NCI-H446 treated with DMSO at 0.1 percent for 48 hours (cell line): ENCODE results near the gene OR9Q2.
"Not testable (repeated sequence)": the region's sequence is repeated elsewhere in the genome, so short reads cannot be mapped to it uniquely, and the experiment has no call there.

Source experiments
- DNase-seq: peaks from one replicate; lab custom pipeline; 2025; lab: John Stamatoyannopoulos, UW

The OR9Q2 gene, protein sequence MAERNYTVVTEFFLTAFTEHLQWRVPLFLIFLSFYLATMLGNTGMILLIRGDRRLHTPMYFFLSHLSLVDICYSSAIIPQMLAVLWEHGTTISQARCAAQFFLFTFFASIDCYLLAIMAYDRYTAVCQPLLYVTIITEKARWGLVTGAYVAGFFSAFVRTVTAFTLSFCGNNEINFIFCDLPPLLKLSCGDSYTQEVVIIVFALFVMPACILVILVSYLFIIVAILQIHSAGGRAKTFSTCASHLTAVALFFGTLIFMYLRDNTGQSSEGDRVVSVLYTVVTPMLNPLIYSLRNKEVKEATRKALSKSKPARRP

DNA sequence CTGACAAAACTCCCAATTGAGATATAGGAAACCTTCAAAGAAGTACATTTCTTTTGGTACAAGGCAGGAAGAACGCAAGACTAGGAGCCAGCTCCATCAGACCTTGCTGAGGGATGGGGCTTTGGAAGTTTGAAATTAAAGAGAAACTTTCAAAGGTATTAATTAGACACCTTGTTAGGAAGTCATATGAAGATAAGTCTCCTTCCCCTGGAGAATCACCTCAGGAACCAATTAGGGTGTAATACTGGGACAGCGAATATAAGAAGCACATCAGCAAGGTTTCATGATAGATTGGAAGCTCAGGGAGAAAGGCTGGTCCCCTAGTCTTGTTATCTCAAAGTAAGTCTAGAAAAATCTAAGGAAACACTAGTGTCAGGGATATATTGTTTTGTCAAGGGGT lies at the start of gene OR9Q2:
Gene OR9Q2, plus strand, starts transcription at position 301 of the 400 bp plus-strand sequence. CDS start 1,421 bp downstream, outside the sequence.
- DNase-seq: no peak

- no peak for DNase-seq
Observed at GRCh38 chr11:58142761-58143160, 46.1 kb upstream of the OR9Q2 start.

DNA sequence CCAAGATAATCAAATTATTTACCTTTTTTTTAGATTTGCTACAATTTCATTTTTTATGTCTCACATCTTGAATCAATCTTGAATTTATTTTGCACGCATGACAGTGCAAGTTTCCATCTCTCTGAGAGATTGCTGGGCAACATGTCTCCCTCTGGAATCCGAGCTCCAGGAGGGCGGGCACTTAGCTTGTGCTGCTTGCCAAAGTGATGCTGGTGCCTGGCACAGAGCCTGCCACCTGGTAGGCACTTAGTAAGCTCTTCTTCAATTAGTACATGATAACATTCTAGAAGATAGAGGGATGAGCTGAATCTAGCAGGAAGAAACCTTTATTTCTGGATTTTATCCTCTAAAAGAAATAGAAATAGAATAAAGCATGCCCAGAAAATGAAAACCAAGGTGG lies 36.1 kb upstream of the OR9Q2 start:
- no peak for DNase-seq

GRCh38 chr11:58164389-58164788 lies 24.5 kb upstream of the OR9Q2 start:
- no peak for DNase-seq

DNA sequence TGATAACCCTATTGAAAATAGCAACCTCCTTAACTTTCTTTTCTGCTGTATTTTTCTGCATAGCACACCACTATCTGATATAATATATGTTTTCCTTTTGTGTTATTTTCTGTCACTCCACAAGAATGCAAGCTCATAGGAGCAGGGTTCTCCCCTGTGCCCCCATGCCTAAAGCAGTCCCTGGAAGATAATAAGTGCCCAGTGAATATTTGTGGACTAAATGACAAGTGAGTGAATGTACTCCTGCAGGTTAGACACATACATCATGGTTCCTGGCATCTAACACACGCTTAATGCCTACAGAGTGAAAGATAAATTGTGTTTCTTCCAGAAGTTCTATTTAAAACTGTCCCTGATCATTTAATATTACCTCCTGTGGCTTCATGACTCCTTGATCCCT lies 23.9 kb upstream of the OR9Q2 start:
- no peak for DNase-seq

GRCh38 chr11:58165504-58166106 lies 23.3 kb upstream of the OR9Q2 start:
- no peak for DNase-seq

- DNase-seq: no peak
Observed at GRCh38 chr11:58177409-58178054, 11.3 kb upstream of the OR9Q2 start.

DNA sequence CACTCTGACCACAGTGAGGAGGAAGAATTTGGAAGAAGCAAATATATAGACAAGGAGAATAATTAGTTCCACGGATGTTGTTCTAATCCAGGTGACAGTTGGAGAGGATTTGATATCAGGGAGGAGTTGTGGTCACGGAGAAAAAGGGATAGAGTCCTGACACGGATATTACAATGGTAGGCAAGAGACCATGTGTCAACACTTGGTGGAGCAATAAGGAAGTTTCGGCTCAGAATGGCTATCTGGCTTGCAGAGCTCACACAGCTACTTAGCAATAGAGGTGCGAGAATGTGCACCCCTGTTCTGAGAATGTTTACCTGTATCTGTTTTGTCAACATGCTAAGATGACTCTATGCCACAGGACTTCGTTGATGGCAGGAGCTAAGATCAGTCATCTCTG lies 10.4 kb upstream of the OR9Q2 start:
- DNase-seq: no peak

- DNase-seq: no peak
Observed at GRCh38 chr11:58179648-58180047, 9.2 kb upstream of the OR9Q2 start.

- DNase-seq: no peak
Observed at GRCh38 chr11:58186938-58187337, 1.9 kb upstream of the OR9Q2 start.

GRCh38 chr11:58192229-58192628 lies 3.4 kb downstream of the OR9Q2 start:
- no peak for DNase-seq

DNA sequence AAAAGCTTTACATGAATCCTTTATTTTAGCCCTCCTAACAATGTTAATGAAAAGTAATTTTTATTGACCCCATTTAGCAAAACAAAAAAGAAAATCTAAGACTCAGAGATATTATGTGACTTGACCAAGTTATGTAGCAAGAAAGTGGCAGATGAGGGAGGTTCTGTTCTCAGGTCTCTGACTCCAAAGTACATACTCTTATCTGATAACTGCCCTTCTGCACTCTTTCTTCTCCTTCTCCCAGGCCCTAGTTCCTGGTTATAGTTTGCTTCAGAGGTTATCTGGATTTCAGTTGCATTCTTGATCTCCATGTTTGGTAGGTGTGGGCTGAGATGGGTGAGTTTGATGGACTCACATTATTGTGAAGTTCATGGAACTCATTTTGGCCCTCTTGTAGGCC lies 4.5 kb downstream of the OR9Q2 start:
- DNase-seq: no peak

DNA sequence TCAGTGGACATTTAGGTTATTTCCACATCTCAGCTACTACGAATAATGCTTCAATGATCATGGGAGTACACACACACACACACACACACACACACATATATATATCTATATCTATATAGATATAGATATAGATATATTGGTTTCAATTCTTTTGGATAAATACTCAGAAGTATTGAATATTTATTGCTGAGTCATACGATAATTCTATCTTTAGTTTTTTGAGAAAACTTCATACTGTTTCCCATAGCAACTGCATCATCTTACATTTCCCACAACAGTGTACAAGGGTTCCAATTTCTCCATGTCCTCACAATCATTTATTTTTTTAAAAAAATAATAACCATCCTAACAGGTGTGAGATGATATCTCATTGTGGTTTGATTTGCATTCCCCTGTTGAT lies 7.1 kb downstream of the OR9Q2 start:
- DNase-seq: no peak

DNA sequence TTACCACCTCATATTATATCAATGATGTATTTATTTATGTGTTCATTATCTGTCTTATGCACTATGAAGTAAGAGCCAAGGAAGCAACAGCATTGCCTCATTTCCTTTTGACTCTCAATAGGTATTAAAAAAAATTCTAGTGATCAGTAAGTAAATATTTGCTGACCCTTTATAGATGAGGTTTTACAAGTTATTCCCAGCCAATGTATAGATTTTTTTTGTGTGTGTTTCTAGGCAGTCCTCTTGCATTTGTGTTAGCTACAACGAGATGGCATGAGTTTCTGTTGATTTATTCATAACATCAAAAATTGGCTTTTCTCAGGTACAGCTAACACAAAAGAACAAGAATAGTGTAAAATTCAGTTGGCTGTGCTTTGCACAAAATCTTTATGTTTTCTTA lies 10.4 kb downstream of the OR9Q2 start:
- no peak for DNase-seq

GRCh38 chr11:58204042-58204441 lies 15.2 kb downstream of the OR9Q2 start, which contains the start of gene OR1S2:
Gene OR1S2 (minus strand): TSS chr11:58204142. CDS start chr11:58204142, 0 bp downstream.
- DNase-seq: no peak

DNA sequence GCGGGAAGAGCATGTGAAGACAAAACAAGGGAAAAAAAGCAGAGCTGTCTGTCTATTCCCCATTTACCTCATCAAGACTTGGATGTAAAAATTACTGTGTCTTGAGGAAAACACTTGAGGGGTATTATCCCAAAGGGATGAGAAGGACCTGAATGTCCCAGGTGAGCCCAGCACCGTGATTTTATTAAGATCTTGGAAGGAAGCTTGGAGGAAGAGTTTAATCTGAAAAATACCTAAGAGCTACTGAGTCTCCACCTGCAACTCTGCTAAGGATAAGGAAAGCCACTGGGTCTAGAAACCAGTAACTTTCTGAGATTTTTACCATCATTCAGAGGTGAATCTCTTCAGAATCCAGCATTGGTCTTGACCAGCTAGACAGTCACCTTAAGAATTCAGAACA lies 23.6 kb downstream of the OR9Q2 start, which contains the start of gene OR1S1:
Gene OR1S1, plus strand, starts transcription at position 301 of the 400 bp plus-strand sequence.
- DNase-seq: not testable (repeated sequence)

- no peak for DNase-seq
Observed at GRCh38 chr11:58216476-58216875, 27.6 kb downstream of the OR9Q2 start.

DNA sequence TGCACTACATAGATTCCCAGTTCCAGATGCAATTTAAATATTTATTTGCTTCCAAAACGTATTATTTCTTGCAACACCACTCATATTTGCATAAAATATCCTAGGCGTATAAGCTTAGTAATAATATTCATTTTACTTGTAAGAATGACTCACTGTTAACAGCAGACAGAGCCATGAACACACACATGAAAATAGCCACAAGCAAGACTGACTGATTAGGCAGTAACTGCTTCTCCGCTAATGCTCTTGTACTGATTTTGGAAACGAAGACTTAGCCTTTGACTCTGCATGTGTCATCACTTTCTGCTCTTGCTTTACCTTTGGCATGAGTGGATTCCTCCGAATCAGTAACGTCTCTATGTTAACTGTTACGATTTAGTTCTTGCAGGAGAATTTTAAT lies 33.9 kb downstream of the OR9Q2 start:
- no peak for DNase-seq

DNA sequence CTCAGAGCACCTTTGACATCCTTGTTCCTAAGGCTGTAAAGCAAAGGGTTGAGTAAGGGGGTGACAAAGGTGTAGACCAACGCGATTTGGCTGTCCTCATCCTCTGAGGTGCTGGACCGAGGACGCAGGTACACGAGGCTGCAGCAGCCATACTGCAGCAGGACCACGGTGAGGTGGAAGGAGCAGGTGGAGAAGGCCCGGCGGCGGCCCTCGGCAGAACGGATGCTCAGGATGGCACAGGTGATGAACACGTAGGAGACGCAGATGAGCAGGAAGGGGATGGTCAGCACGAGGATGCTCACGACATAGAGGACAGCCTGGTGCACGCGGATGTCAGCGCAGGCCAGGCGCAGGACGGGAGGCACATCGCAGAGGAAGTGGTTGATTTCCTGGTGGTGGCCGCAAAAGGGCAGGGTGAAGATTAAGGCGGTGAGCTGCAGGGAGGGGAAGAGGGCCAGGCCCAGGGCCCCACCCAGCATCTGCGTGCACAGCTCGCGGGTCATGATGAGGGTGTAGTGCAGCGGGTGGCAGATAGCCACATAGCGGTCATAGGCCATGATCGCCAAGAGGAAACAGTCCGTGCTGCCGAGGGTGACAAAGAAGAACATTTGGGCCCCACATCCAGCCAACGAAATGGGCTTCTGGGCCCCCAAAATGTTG lies 39.2 kb downstream of the OR9Q2 start:
- DNase-seq: no peak
